GM18873 (cell line): ENCODE data around the gene CARMIL1.

Source experiments
- ATAC-seq: cut with Tn5 transposase; IDR thresholded peaks from one replicate; pipeline ENCODE4 v1.9.1; 2021; ENCODE audit warnings: mild to moderate bottlenecking, moderate library complexity, moderate number of reproducible peaks; ENCODE audit not compliant: unreplicated experiment, low FRiP score

The CARMIL1 gene

GRCh38 chr6:25489399-25489798 is 210.2 kb downstream of the CARMIL1 start:
- no peak for ATAC-seq

- no peak for ATAC-seq
Measured at GRCh38 chr6:25490018-25490801, 211.0 kb downstream of the CARMIL1 start.

GRCh38 chr6:25492951-25493350 is 213.8 kb downstream of the CARMIL1 start:
- no peak for ATAC-seq

DNA sequence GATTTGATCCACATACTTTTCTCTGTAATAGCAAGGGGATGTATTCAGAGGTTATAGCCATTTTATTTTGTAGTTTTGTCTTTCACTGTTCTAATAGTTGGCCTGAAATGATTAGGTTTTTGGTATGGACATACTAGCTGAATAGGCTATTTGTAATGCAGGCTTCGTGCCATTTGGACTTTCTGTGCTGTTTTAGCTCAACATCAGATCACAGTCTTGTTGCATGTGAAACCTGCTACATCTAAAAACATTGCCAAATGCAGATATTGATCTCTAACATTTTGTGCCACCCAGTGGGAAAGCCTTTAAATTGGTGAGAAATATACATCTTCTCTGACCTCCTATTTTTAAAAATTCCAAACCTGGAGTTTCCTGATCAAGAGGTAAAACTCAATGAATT is 215.3 kb downstream of the CARMIL1 start:
- ATAC-seq = no peak

DNA sequence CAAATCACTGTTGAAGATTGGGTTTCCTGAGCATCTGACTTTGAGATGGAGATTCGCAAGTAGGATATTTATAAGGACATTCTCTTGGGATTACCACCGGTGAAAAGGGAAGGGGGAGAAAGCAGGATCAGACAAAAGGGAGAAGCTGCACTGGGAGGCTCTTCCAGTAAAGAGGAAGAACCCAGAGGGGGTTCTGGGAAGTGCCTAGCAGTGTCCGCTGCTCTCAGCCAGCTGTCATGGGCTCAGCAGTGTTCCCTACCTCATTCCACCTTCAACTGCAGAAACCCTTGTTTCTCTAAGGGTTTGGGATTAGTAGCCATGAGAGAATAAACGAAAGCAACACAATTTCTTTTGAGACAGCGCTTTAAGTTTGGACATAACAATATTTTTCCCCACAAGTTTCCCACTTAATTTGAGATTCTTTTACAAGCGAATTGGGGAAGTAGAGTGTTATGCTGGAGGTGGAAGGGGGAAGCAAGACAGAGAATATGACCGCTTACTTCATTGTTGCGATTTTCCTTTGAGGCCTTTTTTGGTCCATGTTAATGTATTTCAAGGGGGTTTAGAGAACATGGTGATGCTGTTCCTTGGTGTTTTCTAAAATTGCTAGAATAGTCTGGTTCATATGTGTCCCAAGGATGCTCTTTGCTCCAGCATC is 218.3 kb downstream of the CARMIL1 start:
- no peak for ATAC-seq

GRCh38 chr6:25498505-25498904 is 219.3 kb downstream of the CARMIL1 start:
- no peak for ATAC-seq

DNA sequence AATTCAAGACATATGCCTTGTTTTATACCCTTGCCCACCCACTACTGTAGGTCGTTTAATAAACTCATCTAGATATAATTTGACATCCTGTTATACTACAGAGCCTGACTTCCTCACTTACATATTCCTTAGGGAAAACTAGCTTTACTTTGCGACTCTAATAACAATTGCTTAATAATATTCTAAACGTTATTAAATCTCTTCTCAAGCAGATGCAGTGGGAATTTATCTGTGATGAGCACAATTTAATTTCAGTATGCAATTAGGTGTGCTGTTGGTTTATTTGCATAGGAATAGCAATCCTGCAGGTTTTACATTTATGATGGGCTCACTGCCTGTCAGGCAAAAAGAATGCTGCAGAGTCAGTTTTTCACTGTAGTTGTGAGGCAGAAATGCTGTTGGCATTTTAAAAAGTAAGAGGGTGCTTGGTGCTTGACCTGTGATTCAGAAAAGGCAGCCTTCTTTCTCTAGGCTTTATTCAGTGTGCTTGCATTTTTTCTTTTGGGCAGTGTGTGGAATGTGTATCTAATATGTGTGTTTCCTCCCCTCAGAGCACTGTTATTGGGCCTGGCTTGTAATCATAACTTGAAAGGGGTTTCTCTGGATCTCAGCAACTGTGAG is 220.6 kb downstream of the CARMIL1 start:
- ATAC-seq = no peak

- no peak for ATAC-seq
Measured at GRCh38 chr6:25503686-25504085, 224.5 kb downstream of the CARMIL1 start.

DNA sequence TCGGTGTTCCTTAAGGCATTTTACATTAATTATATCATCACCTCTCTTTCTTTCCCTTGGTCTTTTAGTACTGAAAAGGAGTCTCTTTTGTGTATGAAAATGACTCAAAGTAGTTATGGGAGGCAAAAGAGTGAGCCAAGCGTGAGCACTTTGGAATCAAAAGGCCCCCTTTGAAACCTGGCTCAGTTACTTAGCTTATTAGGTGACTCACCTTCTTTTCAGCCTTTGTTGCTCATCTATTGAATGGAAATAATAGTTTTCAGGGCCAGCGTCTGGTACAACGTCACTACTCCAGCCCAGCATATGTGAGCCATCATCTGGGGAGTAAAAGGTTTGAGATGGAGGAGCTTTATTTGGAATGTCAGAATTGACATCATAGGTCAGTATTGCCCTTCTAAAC is 225.5 kb downstream of the CARMIL1 start:
- no peak for ATAC-seq

- no peak for ATAC-seq
Measured at GRCh38 chr6:25506020-25506419, 226.8 kb downstream of the CARMIL1 start.

- no peak for ATAC-seq
Measured at GRCh38 chr6:25508051-25508450, 228.9 kb downstream of the CARMIL1 start.

DNA sequence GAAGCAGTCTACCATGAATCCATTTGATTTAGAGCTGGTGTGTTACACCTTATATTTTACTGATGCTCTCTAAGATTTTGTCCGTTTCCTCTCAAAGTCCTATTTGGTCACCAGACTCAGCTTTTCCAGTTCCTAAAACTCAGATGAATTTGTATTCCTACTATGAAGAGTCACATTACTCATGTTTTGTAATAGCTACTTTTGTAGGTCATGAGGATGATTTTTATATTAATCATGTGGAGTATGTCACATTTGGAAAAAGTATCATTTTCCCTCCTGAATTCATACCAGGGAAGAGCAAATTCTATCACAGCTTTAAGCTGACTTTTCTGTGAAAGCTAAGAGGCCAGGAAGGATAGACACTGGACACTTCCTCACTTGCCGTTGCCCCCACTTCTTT is 232.2 kb downstream of the CARMIL1 start:
- no peak for ATAC-seq

GRCh38 chr6:25512560-25512959 is 233.4 kb downstream of the CARMIL1 start:
- no peak for ATAC-seq

DNA sequence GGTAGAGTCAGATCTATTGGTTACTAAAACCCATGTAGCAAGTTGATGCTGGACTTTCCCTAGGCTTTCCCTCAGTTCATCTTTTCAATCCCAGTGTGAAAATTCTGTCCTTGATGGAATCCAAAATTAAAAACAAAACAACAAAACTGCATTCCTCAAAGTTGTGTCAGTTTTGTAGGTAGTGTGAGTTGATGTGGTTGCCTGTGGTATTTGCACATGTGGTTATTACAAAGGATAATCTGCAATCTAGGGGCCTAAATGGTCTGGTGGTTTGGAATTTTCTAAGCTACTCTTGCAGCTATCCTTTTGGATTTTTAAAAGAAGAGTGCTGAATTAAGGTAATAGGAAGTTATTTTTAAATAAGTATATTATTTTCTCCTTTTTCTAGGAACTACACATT is 240.7 kb downstream of the CARMIL1 start:
- no peak for ATAC-seq

GRCh38 chr6:25524542-25524941 is 245.4 kb downstream of the CARMIL1 start:
- no peak for ATAC-seq

DNA sequence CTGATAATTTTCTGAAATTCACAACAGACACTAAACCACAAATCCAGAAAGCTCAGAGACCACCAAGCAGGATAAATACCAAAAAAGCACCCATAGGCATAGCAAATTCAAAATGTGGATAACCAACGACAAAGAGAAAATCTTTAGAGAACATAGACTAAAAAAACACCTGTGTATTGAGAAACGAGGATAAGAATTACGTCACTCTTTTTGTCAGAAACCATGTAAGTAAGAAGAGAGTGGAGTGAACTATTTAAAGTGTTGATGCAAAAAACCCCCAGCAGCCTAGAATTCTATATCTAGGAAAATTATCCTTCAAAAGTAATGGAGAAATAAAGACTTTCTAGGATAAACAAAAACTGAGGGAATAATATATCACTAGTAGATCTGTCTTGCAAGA is 245.9 kb downstream of the CARMIL1 start:
- no peak for ATAC-seq

- no peak for ATAC-seq
Measured at GRCh38 chr6:25534942-25535631, 255.9 kb downstream of the CARMIL1 start.

DNA sequence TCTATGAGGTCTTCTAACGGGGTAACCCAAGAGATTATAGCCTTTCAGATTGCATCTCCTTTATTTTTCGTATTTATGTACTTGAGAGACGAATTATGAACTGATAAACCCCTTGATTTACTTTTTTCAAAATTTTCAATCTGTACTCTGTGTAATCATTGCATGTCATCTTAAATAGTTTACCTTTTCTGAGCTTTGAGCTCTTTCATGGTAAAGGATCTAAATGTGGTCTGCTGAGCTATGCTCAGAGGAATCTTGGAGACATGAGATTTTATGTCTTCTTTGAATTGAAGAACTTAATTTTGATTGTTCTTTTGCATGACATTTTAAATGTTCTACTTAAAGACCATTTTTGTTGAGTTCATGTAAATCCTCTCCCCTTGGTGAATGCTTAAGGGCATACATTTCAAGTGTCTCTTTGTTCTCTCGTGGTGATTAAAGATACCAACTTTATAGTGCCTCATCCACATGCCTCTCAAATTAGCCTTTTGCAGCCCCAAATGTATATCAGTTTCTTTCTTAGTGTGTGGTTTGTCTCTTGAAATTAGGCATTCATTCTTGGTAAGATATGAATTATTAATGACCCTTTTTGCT is 256.6 kb downstream of the CARMIL1 start:
- no peak for ATAC-seq

- ATAC-seq = no peak
Measured at GRCh38 chr6:25536781-25537180, 257.6 kb downstream of the CARMIL1 start.

GRCh38 chr6:25537349-25538018 is 258.3 kb downstream of the CARMIL1 start:
- ATAC-seq = no peak
